GM13977 (cell line): ENCODE results near the gene SMIM20.
"Not testable (repeated sequence)": the region's sequence is repeated elsewhere in the genome, so short reads cannot be mapped to it uniquely, and the experiment has no call there.

ENCODE experiments used
- DNase-seq: peaks from one replicate; pipeline ENCODE4 v3.0.0; 2012; ENCODE audit warnings: low spot score
- CTCF ChIP-seq: IDR thresholded peaks from 2 replicates; pipeline ENCODE4 v1.5.1; 2012; ENCODE audit warnings: mild to moderate bottlenecking, control low read depth; ENCODE audit not compliant: insufficient read depth; ENCODE audit errors: extremely low read depth, missing control alignments
- in situ Hi-C: fragments of 300-500 bp; cut with MboI; formaldehyde crosslinking; loops from one replicate; pipeline ENCODE4 v1.12.0; 2022; ENCODE audit warnings: low sequenced_read_pairs, low pct_unique_long_range_greater_than_20kb, mixed read lengths, inconsistent platforms; ENCODE audit not compliant: unreplicated experiment

Gene SMIM20

GRCh38 chr4:25903900-25904747 lies 9.9 kb upstream of the SMIM20 start:
- in situ Hi-C loops = no loop called here
- no peak for DNase-seq
- no peak for TF ChIP-seq CTCF

- no peak for TF ChIP-seq CTCF
- in situ Hi-C loops = no loop called here
- no peak for DNase-seq
These were observed 9.3 kb upstream of the SMIM20 start for GRCh38 chr4:25904748-25905082.

GRCh38 chr4:25905371-25905770 lies 8.6 kb upstream of the SMIM20 start:
- DNase-seq = no peak
- no peak for TF ChIP-seq CTCF
- in situ Hi-C loops = no loop called here

- in situ Hi-C loops, DNase-seq: not testable (repeated sequence)
These were observed 7.9 kb upstream of the SMIM20 start for GRCh38 chr4:25906113-25906512.

GRCh38 chr4:25908491-25908901 lies 5.5 kb upstream of the SMIM20 start:
- no peak for DNase-seq
- TF ChIP-seq CTCF = no peak

GRCh38 chr4:25911356-25911755 lies 2.7 kb upstream of the SMIM20 start:
- no peak for TF ChIP-seq CTCF
- in situ Hi-C loops = no loop called here
- DNase-seq = no peak

More at GRCh38 chr4:25908491-25908901, 5.5 kb upstream of the SMIM20 start:
- in situ Hi-C loops = no loop called here

GRCh38 chr4:25913056-25913850 lies 767 bp upstream of the SMIM20 start:
- peak; percentile 59 for DNase-seq
- in situ Hi-C loops = no loop called here
- TF ChIP-seq CTCF = no peak
